CD4-positive, alpha-beta T cell treated with Interleukin-4 for 1 hour (primary cell): ENCODE results near the gene GNPNAT1.
"Not testable (repeated sequence)": the region's sequence is repeated elsewhere in the genome, so short reads cannot be mapped to it uniquely, and the experiment has no call there.

Experiments used
- DNase-seq, 2 donors: peaks; one replicate each; pipeline ENCODE4 v3.0.0-alpha.2; 2020 to 2022

GNPNAT1 gene

DNA sequence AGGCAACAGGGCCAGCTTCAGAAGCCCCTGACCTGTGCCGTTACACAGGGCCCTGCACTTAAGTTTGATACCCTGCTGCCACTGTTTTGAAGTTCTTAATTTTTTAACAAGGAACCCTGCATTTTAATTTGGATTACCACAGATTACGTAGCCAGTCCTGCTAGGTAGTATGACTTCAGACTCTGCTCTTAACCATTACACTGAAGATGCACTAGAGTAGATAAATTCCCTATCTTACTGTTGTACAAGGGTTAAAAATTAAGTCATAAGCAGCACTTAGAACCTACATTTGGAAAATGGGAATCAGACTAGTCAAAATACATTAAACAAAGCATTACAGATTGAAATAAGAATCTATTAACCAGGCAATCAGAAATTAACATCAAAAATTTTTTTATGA, 2.3 kb downstream of the GNPNAT1 start:
- DNase-seq = no peak

DNA sequence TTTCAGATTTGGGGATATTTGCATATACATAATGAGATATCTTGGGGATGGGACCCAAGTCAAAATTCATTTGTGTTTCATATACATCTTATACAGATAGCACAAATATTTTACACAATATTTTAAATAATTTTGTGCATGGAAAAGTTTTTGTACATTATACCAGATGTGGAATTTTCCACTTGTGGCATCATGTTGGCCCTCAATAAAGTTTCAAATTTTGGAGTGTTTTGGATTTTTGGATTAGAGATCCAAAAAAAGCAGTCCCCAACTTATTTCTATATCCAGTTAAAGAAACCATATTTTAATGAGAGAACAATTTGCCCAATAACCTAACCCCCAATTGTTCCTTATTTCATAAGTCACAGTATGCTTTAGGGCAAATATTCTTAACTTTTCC, 4.5 kb downstream of the GNPNAT1 start:
- DNase-seq = no peak

DNA sequence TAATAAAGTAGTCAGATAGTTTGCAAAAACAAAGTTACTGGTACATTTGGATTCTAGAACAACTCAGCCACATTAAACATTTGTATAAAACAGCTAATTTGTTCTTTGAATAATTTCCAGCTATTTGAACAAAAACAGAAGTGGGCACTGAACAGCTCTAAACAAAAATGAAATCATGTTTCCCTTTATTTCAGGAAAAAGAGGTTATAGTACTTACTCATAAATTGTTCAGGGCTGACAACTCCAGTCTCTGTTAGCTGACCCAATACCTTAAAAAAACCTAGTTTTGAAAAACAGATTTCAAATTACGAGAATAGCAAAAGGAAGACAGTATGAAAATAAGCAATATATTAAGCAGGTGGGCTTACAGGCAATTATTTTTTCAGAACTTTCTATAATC, 8.2 kb downstream of the GNPNAT1 start:
- DNase-seq = no peak

DNA sequence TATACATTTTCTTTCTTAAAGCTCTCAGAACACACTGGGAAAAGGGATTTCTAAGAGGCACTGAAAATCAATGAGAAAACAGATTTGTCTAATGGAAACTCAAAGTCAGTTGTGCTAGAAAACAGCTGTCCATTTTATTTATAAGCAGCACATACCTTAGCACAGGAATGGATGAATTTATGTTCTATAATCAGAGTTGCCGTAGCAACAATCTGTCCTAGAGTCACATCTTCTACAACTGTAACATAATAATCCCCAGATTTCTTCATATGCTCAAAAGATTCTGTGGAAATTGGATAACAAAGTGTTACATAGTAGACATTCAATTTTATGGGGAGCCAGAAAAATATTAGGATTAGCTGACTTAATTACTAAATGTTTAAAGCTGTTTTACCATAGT, 9.8 kb downstream of the GNPNAT1 start:
- no peak for DNase-seq

DNA sequence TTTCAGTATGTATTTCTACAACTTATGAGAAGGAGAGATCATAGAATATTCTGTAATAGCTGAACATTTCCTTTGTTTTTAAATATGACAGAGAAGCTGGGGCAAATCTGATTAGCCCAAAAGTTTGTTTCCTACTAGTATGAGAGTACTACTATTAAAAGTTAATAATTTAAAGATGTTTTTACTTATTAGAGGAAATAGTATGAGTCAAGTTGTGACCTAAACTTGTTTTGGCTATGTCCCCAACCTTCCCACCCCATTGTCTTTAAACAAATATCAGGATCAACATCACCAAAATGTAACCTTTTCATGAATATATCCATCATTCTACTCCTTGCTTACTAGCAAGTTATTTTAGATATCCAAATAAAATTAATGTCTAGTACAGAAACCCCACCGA, 10.5 kb downstream of the GNPNAT1 start:
- no peak for DNase-seq

GRCh38 chr14:52778702-52779101, 12.7 kb downstream of the GNPNAT1 start:
- no peak for DNase-seq

- peak in 1 of 2 donors; percentile 29 for DNase-seq
These were observed 14.6 kb downstream of the GNPNAT1 start for GRCh38 chr14:52776816-52777215.

GRCh38 chr14:52769887-52770286, 21.5 kb downstream of the GNPNAT1 start:
- DNase-seq = no peak

DNA sequence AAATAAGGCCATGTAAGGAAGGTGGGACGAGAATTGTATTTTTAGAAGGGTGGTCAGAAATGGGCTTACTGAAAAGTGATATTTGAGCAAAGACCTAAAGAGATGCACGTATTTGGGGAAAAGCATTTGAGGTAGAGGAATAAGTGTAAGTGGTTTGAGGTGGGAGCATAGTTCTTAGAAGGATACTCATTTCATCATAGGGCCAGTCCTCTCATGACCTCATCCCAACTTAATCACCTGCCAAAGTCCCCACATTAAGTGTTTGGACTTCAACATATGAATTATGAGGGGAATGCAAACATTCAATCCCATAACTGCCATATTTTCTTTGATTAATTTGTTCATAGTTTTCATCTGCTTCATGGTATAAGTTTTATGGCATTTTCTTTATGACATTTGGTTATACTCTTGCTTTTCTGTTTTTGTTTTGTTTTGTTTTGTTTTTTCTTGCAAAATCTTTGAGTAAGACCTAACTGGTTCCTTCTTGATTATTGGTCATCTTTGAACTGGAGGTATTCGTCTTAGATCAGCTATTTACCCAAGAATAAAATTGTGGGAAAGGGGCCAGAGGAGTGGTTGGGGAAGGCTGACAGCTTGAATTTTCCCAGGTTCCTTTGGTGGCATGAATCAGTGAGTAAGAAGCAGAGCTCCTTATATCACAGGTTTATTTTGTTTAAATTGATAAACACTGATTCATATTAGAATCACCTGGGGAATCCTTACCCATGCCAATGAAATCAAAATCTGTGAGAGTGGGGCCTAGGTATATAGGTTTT, 24.2 kb downstream of the GNPNAT1 start:
- DNase-seq = no peak

GRCh38 chr14:52762923-52763322, 28.5 kb downstream of the GNPNAT1 start:
- not testable (repeated sequence) for DNase-seq

DNA sequence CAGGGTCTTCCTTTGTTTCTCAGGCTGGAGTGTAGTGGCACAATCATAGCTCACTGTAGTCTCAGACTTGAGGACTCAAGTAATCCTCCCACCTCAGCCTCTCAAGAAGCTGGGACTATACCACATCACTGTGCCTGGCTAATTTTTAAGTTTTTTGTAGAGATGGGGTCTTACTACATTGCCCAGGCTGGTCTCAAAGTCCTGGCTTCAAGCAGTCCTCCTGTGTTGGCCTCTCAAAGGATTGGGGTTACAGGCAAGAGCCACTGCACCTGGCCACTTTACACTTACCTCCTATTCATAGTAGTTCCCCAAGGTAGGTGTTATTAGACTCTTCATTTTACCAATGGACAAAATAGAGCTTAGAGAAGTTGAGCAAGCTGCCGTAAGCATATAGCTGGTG, 32.3 kb downstream of the GNPNAT1 start:
- no peak for DNase-seq

- DNase-seq = no peak
These were observed 35.6 kb downstream of the GNPNAT1 start for GRCh38 chr14:52755607-52756316.

DNA sequence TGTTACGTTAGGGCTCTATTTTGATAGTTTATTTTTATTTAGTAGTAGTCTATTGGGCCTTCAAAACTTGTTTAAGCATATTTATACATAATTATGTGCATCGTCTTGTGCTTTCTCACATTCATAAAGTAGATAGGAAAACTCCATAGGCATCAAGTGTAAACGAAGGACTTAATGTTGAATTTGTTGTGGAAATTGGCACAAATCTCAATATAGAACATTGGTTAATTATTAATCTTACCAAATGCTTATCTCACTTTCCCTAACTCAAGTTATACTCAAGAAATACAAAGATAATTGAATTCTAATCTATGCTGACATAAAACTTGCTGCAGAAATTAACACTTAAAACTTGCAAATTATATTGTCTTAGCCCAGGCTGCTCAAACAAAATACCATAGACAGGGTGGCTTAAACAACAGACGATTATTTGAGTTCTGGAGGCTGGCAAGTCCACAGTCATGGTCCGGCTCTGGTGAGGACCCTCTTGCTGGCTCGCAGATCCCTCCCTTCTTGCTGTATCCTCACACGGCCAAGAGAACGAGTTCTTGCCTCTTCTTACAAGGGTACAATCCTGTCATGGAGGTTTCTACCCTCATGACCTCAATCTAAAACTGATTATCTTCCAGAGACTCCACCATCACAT, 42.6 kb downstream of the GNPNAT1 start:
- no peak for DNase-seq

DNA sequence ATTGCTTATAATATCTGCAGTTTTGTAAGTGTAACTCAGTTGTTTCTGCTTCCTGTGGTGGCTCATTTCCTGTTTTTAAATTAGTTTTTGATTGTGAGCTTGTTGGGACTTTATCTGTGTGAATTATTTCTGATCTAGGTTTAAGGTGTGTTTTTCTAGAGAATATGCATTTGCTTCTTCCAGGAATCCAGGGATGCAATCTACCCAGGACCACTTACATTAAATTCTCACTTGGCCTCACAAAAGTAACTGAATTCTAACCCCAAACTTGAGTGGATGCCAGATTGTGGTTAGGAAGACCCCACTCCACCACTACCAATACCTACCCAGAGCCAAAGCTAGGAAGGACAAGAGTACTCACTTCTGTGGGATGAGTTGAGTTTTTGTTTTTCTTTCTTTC, 49.5 kb downstream of the GNPNAT1 start:
- peak in 1 of 2 donors; percentile 72 for DNase-seq

GRCh38 chr14:52740751-52741150, 50.7 kb downstream of the GNPNAT1 start:
- DNase-seq = no peak

DNA sequence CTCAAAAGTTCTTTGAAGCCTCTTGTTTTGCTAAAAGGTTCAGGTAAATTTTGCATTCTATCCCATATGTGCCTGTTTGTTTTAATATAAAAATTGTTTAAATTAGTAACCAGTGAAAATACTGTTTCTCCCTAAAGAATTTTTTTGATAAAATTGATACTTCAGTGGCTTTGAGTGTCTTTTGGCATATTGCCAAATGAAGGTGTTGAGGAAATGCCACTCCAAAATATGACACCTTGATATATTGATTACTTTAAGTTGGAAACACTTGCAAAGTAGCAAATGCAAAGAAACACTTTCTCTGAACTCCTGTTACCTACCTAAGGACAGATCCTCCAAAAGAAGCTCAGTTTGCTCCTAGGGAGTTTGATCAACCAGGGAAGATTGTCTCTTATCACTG, 53.0 kb downstream of the GNPNAT1 start:
- DNase-seq = peak in 1 of 2 donors; percentile 22

- no peak for DNase-seq
These were observed 55.4 kb downstream of the GNPNAT1 start for GRCh38 chr14:52735921-52736489.

GRCh38 chr14:52733824-52734223, 57.6 kb downstream of the GNPNAT1 start:
- DNase-seq = no peak

DNA sequence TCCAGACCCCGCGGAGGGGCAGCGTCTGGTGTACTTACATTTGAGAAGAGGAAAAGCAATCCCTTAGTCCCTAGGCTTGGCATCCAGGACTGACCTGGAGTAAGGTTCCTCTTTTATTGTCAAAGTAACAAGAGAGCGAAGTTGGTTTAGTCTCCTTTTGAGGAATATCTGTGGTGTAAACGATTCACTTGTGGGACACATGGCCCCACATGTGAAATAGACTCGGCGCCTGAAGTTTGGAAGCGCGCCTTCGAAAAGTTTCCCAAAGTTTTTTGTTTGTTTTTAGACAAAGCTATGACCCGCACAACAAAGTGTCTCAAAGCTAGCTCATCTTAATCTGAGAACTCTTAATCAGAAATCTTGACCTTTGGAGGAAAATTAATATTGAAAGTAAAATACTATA, 60.7 kb downstream of the GNPNAT1 start:
- DNase-seq = no peak

DNA sequence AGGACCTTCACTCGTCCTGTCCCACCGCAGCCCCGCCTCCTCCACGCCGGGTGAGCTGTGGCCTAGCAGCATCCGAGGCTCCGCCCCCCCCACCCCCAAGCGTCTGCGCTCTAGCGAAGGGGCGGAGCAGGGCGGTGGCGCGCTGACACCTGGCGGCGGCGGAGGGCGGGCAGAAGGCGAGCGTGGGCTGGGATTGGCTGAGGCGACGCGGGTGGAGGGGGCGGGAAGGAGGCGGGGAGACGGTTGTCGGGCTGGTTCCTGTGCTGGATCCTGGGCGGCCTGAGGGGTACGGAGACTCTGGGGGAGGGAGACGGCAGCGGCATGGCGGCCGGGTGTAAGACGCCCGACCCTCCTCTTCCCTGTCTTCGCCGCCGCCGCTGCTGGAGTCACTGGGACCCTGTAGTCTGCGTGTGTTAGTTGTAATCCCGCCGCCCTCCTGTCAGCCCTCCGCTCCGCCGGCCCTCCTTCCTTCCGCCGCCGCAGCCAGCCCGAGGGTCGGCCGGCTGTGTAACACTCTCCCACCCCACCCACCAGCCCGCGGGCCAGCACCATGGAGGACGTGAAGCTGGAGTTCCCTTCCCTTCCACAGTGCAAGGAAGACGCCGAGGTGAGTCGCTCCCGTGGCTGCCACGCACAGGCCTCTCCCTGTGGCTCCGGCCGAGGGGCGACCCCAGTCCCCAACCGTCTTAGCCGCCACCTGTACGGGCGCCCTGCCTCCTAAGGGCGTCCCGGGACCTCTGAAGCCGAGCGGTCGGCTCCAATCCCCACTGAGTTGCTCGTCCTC, 61.3 kb downstream of the GNPNAT1 start, which contains the start of gene STYX:
TSS of gene STYX (plus strand) at position 242 of the 784 bp plus-strand sequence. CDS start at position 551, 309 bp downstream.
- DNase-seq = peak; percentile 96 to 98

- DNase-seq = no peak
These were observed 61.9 kb downstream of the GNPNAT1 start for GRCh38 chr14:52729585-52729924.

DNA sequence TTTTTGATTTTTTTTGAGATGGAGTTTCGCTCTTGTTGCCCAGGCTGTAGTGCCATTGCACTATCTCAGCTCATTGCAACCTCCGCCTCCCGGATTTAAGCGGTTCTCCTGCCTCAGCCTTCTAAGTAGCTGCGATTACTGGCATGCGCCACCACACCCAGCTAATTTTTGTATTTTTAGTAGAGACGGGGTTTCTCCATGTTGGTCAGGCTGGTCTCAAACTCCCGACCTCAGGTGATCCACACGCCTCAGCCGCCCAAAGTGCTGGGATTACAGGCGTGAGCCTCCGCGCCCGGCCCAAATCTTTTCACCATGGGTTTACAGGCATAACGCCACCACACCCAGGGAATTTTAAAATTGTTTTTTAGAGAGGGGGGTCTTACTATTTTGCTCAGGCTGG, 62.4 kb downstream of the GNPNAT1 start:
- DNase-seq = not testable (repeated sequence)

- DNase-seq = not testable (repeated sequence)
These were observed 63.9 kb downstream of the GNPNAT1 start for GRCh38 chr14:52727509-52727908.
